Hematopoietic multipotent progenitor cell treated with erythropoietin and hydrocortisone succinate and interleukin-3 and kit ligand, for 6 days (in vitro differentiated cells): ENCODE data around the gene TRMT6.
A peak's percentile ranks its signal among the peaks of the same experiment; 100 is the strongest.

Source experiments
- DNase-seq: peaks from one replicate; pipeline ENCODE4 v3.0.0-alpha.2; 2015

Gene TRMT6, protein sequence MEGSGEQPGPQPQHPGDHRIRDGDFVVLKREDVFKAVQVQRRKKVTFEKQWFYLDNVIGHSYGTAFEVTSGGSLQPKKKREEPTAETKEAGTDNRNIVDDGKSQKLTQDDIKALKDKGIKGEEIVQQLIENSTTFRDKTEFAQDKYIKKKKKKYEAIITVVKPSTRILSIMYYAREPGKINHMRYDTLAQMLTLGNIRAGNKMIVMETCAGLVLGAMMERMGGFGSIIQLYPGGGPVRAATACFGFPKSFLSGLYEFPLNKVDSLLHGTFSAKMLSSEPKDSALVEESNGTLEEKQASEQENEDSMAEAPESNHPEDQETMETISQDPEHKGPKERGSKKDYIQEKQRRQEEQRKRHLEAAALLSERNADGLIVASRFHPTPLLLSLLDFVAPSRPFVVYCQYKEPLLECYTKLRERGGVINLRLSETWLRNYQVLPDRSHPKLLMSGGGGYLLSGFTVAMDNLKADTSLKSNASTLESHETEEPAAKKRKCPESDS

DNA sequence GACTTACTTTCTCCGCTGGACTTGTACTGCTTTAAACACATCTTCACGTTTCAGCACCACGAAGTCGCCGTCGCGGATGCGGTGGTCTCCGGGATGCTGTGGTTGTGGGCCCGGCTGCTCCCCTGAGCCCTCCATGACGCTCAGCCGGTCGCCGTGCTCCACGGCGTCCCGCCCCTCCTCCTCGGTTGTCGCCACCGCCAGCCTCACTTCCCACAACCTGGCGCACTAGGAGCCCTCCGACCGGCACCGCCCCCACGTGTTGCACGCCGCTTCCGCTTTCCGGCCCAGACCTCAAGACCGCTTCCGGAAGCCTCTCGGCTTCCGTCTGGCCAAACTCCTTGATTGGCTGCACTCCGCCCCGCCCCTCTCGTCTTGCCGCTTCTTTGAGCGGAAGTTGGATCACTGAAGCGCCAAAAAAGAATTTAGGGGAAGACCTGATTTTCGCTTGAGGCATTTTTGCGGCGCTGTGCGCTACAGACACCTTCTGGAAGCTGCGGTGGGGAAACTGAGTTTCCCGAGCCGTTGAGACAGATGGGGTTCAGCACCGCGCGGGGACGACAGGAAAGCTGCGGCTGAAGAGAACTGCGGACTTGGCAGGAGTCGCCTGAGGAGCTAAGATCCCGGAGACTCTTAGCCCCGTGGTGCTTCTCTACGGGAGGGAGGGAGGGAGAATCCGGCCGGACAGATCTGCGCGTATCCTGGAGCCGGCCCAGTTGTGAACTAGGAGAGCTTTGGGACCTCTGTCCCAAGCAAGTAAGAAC is at the start of gene TRMT6, which contains the start of gene MCM8:
TSS of gene TRMT6 (minus strand) at position 263 of the 761 bp plus-strand sequence. CDS start at position 135, 128 bp downstream.
TSS of gene MCM8 (plus strand) at position 382 of the 761 bp plus-strand sequence. CDS start 1,364 bp downstream, outside the sequence.
- peak; percentile 99 for DNase-seq

DNA sequence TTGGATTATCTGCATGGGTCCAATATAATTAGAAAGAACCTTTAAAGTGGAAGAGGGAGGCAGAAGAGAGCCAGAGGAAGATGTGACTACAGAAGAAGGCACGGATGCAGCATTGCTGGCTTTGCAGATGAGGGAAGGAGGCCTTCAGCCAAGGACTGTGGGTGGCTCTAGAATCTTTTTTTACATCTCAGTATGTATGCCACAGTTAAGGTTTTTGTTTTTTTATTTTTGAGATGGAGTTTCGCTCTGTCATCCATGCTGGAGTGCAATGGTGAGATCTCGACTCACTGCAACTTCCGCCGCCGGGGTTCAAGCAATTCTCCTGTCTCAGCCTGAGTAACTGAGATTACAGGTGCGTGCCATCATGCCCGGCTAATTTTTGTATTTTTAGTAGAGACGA is 49.5 kb upstream of the TRMT6 start:
- no peak for DNase-seq

DNA sequence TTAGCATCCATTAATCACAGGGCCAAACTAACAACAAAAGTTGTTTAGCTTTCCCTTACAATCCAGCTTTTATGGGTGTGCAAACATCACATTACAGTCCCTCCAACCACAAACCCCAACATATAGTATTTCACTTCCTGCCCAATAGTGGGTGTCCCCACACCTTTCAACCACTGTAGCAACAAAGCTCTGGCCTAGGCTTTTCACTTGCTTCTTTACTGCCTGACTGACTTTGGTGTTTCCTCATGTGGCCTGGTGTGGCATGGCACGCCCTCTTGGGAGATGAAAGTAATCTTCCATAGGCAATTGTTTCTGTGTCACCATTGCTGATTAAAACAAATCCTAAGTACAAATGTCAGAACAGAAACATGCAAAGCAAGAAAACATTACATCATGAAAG is 46.4 kb upstream of the TRMT6 start:
- DNase-seq = peak; percentile 60

DNA sequence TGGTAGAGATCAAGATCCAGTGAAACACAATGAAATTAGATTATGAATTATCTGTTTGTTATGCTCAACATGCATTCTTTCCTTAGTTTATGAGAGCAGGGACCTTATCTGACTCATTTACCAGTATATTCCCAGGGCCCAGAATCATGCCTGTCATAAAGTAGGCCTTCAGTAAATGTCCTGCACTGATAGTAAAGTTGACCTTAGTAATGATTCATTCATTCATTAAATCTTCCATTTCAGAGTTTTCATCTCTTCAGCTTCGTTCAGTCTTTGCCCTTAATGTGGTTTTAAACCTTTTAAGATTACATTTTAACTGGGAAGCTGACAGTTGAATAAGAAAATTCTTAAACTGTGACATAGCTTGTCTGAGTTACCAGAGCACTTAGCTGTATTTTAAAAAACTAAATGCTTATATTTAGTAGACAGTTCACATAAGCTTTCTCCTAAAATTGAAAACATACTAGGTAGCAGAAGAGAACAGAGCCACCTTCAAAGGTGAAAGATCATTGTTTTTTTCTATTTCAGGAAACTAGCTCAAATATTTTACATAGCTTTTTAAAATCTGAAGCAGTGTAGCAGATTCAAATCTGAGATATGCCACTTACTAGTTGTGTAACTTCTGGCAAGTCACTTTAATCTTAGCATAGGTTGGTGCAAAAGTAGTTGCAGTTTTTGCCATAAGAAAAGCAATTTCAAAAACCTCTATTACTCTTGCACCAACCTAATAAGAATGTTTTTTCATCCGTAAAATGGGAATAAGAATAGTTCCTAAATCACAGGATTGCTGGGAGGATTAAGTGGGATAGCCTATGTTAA is 41.5 kb upstream of the TRMT6 start:
- DNase-seq = no peak

DNA sequence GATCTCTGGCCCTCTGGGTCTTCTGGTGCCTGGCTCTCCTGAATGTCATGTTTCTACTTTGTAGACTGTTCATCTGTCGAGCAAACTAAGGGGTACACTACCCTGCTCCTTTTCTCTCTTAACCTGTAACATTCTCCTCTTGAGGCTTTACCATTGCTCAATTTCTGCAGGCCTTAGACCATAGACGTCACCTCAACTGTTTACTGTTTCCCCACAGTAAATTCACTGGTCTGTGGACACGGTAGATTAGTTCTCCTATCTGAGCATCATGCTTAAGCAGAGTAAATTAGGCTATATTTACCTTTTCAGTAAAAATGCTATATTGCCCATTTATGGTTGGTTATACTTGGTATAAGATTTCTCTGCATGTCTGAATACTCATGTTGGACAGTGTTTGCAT is 40.6 kb upstream of the TRMT6 start:
- no peak for DNase-seq

DNA sequence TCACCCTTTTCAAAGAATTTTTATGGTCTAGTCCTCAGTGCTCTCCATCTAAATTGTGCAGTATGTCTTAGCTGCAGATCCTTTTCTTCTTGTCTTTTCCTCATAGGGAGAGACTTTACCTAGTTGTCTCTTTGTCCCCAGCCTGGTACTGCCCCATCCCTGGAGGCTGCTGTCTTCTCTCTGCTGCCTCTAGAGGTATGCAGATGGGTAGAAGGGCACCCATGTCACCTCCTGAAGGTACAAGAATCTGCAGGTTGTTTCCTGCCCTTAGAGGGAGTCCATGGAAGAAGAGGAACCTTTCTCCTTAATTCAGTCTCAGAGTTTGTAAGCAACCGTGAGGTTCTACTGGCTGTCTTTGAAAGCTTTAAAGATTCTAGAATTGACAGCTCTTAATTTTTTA is 39.2 kb upstream of the TRMT6 start:
- DNase-seq = no peak

DNA sequence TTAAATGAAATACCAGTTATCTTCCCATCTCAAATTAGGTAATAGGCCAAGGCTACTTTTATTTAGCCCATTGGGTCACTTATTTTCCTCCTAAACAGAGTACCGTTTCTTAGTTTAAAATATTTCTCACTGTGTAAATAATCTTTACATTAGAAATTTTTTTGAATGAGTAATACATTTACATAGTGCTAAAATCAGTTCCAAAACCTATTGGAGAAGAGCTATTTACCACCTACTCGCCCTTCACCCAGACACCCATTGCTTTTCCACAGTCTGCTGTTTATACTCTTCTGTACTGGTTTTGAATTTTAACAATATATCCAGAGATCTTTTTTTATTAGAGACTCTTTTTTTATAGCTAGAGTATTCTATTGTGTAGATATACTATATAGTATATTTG is 37.0 kb upstream of the TRMT6 start:
- DNase-seq = no peak

DNA sequence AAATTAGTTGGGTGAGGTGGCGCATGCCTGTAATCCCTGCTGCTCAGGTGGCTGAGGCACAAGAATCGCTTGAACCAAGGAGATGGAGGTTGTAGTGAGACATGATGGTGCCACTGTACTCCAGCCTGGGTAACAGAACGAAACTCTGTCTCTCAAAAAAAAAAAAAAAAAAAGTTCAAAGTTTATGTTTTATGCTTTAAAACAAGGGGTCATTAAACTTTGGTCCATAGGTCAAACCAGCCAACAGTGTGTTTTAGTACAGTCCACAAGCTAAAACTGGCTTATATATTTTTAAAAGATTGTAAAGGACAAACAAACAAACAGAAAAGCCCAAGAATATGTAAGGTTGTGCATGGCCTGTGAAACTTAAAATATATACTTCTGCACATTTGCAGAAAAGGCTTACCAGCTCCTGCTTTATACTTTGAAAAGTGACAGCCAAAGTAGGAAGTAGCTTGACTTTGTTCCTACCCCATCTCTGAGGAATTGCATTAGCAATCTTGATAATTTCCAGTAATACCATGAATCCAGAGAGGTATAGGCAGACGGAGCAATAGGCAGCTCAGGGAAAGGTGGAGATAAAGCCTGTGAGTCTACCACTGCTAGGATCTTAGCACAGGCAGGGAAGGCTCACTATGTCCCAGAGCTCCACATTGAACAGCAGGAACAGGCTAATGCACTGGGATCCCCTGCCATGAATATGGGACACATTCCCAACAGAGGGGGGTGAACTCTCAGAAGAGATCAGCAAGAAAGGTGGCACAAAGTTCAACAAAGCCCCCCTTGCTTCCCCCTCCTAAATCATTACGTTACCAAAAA is 30.6 kb upstream of the TRMT6 start:
- no peak for DNase-seq

DNA sequence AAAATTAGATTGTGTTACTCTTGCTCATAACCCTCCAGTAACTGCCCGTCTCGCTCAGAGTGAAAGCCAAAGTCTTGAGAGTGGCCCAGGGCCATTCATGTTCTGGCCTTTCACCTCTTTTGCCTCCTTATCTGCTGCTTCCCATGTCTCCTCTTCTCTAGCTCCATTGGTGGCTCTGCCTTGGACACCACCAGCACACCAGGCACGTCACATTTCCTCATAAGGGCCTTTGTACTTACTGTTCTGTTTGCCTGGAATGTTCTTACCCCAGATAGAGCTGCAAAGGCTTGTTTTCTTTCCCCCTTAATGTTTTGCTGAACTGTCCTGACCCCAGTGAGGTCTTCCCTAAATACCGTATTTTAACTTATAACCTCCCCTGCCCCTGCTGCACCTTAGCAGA is 29.5 kb upstream of the TRMT6 start:
- DNase-seq = no peak

DNA sequence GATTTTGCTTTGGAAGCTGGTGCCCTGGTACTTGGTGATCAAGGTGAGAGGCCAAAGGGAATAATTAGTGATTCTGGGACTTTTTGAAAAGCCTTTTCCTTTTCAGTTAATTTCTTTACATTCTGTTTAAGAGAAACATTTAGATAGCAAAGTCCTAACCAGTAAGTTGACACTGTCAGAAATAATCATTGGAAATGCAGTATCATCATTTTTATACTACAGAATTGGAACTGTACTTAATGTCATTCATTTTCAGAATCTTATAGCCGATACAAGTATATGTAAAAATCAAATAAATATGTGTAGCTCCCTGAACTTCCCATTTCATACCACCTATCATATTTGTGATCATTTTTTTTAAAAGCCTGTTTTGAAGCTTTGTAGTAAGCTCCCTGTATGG is 27.6 kb upstream of the TRMT6 start:
- no peak for DNase-seq

DNA sequence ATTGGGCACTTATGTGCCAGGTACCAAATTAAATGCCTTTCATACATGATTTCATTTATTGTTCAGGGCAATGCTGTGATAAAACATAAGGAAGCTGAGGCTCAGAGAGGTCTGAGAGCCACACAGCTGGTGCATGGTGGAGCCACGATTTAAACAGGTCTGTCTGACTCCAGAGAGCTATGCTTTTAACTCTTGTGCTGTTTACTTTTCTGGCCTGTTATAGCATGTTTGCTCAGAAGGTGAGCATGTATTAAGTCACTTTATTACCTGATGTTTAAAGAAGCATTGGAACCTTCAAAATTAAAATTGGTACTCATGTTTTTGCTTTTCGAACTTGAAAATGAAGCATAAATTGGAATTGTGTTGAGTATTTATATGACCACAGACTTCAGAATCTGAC is 26.9 kb upstream of the TRMT6 start:
- DNase-seq = no peak

DNA sequence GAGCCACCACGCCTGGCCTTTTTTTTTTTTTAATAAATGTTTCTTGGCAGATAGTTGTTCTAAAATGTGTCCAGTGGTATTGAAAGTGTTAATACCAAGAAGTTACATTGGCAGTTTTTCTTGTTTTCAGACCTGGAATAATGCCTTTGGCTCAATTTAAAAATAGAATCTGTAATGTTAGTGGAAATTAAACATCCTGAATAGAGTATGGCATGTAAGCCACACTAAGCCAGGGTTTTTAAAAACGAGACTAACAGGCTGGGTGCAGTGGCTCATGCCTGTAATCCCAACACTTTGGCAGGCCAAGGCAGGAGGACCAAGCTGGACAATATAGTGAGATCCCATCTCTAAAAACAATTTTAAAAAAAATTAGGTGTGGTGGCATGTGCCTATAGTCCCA is 25.4 kb upstream of the TRMT6 start:
- no peak for DNase-seq

DNA sequence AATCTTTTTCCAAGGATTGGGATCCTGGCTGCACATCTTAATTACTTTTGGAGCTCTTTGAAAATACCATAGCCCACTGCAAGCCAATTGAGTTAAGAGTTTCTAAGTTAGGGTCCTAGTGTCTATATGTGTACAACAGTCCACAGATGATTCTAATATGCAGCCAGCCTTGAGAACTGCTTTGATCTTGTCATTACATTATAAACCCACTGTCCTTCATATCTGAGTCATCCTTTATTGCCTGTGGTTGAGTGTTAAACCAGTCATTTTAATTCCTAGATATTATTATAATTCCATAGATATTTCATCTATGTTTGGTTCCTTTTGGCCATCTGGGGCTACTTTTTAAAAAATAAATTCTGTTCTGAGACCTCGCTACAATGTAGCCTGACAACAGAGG is 24.2 kb upstream of the TRMT6 start:
- no peak for DNase-seq

DNA sequence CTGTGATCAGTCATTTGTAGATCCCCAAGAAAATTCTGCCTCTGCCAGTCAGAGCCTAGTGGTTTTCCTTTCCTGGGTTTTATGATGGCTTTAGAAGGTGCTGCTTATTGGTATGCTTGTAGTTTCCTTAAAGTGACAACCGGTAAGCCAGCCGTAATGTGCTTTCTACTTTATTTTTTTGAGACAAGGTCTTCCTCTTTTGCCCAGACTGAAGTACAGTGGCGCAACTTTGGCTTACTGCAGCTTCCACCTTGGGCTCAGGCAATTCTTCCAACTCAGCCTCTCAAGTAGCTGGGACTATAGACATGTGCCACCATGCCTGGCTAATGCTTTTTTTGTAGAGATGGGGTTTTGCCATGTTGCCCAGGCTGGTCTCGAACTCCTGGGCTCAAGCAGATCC is 23.6 kb upstream of the TRMT6 start:
- DNase-seq = peak; percentile 45

DNA sequence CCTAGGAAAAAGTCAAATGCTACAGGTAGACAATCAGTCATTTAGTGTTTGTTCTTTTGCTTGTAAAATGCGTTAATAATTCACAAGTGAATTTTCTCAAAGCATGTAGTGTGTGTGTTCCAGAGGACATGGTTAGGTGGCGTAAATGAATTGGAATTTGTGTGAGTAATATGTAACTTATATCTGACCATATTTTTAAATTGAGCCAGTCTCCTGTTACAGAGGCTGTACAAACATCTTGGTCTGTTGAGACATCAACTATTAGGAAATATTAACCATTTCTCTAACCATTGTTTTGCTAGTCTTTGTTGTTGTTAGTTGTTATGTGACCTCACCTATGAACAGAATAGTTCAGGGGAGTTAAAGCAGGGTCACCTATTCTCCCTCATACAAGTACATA is 22.8 kb upstream of the TRMT6 start:
- no peak for DNase-seq

DNA sequence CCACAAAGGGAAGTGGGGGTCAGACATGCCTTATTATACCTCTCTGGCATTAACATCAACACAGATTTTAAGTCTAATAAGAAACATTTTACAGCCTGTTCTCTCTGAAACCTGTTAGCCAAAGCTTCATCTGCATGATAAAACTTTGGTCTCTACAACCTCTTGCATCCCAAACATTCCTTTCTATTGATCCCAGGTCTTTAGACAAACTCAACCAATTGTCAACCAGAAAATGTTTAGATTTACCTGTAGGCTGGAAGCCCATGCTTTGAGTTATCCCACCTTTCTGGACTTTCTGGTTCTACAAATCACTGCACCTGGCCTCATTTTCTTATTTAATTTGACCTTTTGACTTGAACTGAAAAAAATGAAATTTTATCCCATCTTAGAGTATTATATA is 20.9 kb upstream of the TRMT6 start:
- no peak for DNase-seq

DNA sequence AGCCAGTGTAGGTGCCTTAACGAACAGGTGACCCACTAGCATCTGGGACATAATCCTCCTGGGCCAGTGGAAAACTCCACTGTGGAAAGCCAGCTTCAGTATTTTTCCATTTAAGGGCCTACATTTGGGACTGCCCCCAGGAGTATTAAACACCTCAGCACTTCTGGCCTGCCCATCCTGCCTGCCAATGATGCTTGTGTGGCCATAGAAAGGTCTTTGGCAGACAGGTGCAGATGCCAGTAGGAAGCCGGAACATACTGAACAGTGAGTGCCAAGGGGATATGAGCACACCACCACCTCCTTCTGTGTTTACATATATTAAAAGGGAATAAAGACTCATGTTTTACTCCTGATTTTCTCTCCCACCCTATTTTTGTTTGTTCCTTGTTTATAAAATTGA is 20.0 kb upstream of the TRMT6 start:
- no peak for DNase-seq

DNA sequence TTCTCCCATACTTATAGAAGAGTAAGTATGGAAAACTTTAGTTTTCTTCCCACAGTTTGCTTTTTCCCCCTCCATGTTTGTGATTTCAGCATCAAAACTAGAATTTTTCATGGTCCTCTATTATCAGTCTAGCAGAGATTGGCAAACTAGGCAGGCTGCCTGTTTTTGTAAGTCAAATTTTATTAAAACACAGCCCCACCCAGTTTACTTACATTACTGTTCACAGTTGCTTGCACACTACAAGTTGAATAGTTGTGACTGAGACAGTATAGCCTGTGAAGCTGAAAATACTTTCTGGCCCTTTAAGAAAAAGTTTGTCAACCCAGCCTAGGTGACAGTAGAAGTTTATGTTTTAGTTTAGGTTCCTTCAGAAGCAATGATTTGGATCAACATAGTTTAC is 19.6 kb upstream of the TRMT6 start:
- no peak for DNase-seq

DNA sequence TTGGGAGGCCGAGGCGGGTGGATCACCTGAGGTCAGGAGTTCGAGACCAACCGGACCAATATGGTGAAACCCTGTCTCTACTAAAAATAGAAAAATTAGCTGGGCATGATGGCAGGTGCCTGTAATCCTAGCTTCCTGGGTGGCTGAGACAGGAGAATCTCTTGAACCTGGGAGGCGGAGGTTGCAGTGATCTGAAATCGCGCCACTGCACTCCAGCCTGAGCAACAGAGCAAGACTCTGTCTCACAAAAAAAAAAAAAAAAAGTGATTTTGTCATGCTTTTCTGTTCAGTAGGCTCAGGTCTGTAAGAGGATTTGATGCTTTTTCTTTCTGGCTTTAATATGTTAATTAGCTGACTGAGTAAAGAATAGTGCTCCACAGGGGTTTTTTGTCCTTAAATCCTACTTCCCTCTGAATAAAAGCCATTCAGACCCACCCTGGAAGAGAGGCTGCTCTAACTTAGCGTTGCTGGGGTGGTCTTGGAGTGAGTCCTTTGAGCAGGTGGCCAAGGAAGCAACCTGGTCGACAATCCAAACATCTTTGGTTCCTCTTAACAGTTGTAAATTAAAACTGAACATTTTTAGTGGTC is 19.1 kb upstream of the TRMT6 start:
- no peak for DNase-seq

DNA sequence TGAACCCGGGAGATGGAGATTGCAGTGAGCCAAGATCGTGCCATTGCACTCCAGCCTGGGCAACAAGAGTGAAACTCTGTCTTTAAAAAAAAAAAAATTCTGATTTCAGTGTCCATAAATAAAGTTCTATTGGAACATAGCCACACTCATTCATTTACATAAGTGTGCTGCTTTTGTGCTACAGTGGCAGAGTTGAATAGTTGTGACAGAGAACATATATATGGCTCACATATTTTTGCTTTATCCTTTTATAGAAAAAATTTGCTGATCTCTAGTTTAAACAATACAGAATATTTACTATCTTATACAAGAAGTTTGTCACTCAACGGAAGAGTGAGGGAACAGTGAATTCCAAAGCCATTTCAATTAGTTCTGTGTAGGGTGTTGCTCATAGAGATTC is 18.1 kb upstream of the TRMT6 start:
- no peak for DNase-seq

DNA sequence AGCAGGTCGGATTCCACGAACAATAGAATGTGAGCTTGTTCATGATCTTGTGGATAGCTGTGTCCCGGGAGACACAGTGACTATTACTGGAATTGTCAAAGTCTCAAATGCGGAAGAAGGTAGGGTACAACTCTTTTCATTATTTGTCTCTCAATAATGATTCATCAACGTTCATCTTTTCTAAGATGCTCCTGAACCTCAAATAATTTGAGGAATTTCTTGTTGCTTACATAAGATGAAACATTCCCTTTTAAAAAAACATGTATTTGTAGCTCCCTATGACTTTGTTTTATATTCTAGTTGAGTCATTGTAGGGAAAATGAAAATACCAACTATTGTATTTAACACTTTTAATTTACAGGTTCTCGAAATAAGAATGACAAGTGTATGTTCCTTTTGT is 17.1 kb upstream of the TRMT6 start:
- no peak for DNase-seq

DNA sequence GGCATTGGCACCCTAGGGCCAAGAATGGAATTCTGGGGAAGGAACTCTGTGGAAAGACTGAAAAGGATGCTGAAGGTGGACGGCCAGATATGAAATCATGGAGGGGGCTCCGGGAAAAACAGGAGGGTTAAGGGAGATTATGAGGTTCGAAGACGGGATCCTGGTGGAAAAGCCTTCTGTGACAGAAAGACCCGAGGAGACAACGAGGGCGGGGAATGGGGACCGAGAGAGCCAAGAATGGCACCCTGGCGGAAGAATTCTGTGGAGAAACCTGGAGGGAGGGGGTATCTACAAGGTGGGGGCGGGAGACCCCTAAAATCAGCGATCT is 426 bp downstream of the TRMT6 start:
- DNase-seq = no peak
